Smooth muscle cell (in vitro differentiated cells): ENCODE data around the gene RAF1. TPM values are rescaled to one million over a fixed set of nuclear protein-coding genes. Genes with fewer than 3 reads are reported as not detected.
"Not testable (repeated sequence)": the region's sequence is repeated elsewhere in the genome, so short reads cannot be mapped to it uniquely, and the experiment has no call there.

Experiments
- DNase-seq: peaks from one replicate; lab custom pipeline; 2025; ENCODE audit not compliant: unreplicated experiment; lab: John Stamatoyannopoulos, UW
- H2AFZ ChIP-seq: fragments of 200-600 bp; sonication (generic); 2 replicates; pipeline ENCODE4 v1.6.0; 2016; ENCODE audit warnings: antibody characterized with exemption, low read depth, mild to moderate bottlenecking
- H3F3A ChIP-seq: fragments of 200-600 bp; sonication (generic); 2 replicates; pipeline ENCODE4 v1.6.0; 2017; ENCODE audit warnings: antibody characterized with exemption, low read depth
- H3K27ac ChIP-seq: fragments of 200-600 bp; sonication (generic); 2 replicates; pipeline ENCODE4 v1.5.1; 2016; ENCODE audit warnings: low read depth, mild to moderate bottlenecking
- H3K27me3 ChIP-seq: fragments of 200-600 bp; sonication (generic); 2 replicates; pipeline ENCODE4 v1.6.1; 2016; ENCODE audit warnings: low read depth, mild to moderate bottlenecking
- H3K36me3 ChIP-seq: fragments of 200-600 bp; sonication (generic); 2 replicates; pipeline ENCODE4 v1.5.1; 2016; ENCODE audit warnings: low read depth
- H3K4me1 ChIP-seq: fragments of 200-600 bp; sonication (generic); 2 replicates; pipeline ENCODE4 v1.5.1; 2016; ENCODE audit warnings: low read depth
- H3K4me2 ChIP-seq: fragments of 200-600 bp; sonication (generic); 2 replicates; pipeline ENCODE4 v1.6.0; 2016; ENCODE audit warnings: mild to moderate bottlenecking
- H3K4me3 ChIP-seq: fragments of 200-600 bp; sonication (generic); 2 replicates; pipeline ENCODE4 v1.5.1; 2016; ENCODE audit warnings: mild to moderate bottlenecking
- H3K79me2 ChIP-seq: fragments of 200-600 bp; sonication (generic); 2 replicates; pipeline ENCODE4 v1.6.0; 2016; ENCODE audit warnings: low read depth, mild to moderate bottlenecking
- H3K9ac ChIP-seq: fragments of 200-600 bp; sonication (generic); 2 replicates; pipeline ENCODE4 v1.6.0; 2016; ENCODE audit warnings: low read depth
- H3K9me3 ChIP-seq: fragments of 200-600 bp; sonication (generic); replicated peaks from 2 replicates; pipeline ENCODE4 v1.5.1; 2016; ENCODE audit warnings: low read depth
- H4K20me1 ChIP-seq: fragments of 200-600 bp; sonication (generic); 2 replicates; pipeline ENCODE4 v1.6.0; 2016; ENCODE audit warnings: low read depth
- CTCF ChIP-seq: fragments of 200-600 bp; sonication (generic); IDR thresholded peaks from 2 replicates; pipeline ENCODE4 v1.5.1; 2017; ENCODE audit warnings: borderline replicate concordance, mild to moderate bottlenecking, antibody characterized with exemption; ENCODE audit not compliant: insufficient read depth, poor library complexity, severe bottlenecking
- WGBS: methylation state at CpG from one replicate; pipeline ENCODE4 v1.1.7; 2016; ENCODE audit warnings: low lambda C conversion rate; 5-methylcytosine and 5-hydroxymethylcytosine counted together
- polyA plus RNA-seq: library from polyadenylated mRNA; unstranded; fragments of >200 nt; fragmentation: Nextera tagmentation; extraction: Ambion mirVana; gene quantifications from 2 replicates; pipeline ENCODE4 v1.2.1, GENCODE V29; 2016
- total RNA-seq: library from RNA; depleted of rRNA; stranded (reverse); fragments of >200 nt; gene quantifications from 2 replicates; pipeline ENCODE4 v1.2.3, GENCODE V29; 2014

Gene RAF1
- total and polyA plus RNA-seq, 2 experiments from 2014 or later: 48.4 to 75.4 TPM

DNA sequence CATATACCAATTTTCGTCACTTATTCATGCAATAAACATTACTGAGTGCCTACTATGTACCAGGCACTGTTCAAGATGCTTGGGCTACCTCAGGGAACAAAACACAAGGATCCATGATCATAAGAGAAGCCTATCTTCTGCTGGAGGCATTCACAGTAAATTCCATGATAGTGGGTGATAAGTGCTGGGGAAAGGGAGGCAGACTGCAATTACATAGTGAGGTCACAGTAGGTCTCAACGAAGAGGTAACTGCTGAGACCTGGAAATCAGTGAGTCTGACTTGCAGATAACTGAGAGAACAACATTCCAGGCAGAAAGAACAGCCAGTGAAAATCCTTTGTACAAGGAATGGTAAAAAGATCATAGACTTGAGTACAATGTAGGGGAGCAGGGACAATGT lies 33.6 kb downstream of the RAF1 start:
- DNase-seq: no peak
- H2AFZ ChIP-seq: no peak overlapping the region
- H3F3A ChIP-seq: no peaks in the 10 kb centered on the region
- no peak overlapping the region for H3K27ac ChIP-seq
- H3K79me2 ChIP-seq: peaks cover 100% of the 10 kb centered on the region
- no peak overlapping the region for H3K4me2 ChIP-seq
- H3K9ac ChIP-seq: no peak overlapping the region
- TF ChIP-seq CTCF: no peak
- no peaks in the 10 kb centered on the region for H3K4me1 ChIP-seq
- WGBS: 56% methylated on average over 2 of the region's 2 CpGs
- peaks cover 100% of the 10 kb centered on the region for H4K20me1 ChIP-seq
- no peaks in the 10 kb centered on the region for H3K9me3 ChIP-seq
- no peaks in the 10 kb centered on the region for H3K36me3 ChIP-seq
- no peaks in the 10 kb centered on the region for H3K27me3 ChIP-seq
- H3K4me3 ChIP-seq: no peak overlapping the region

GRCh38 chr3:12629560-12629959 lies 34.4 kb downstream of the RAF1 start:
- Histone ChIP-seq H3F3A (no peaks in the 10 kb centered on the region), H3K4me3 (no peak overlapping the region), H3K4me1 (no peaks in the 10 kb centered on the region), H3K9ac (no peak overlapping the region), H3K27ac (no peak overlapping the region), H2AFZ (no peak overlapping the region), H3K36me3 (no peaks in the 10 kb centered on the region), H3K9me3 (no peaks in the 10 kb centered on the region), H3K27me3 (no peaks in the 10 kb centered on the region), H4K20me1 (peaks cover 100% of the 10 kb centered on the region), H3K4me2 (no peak overlapping the region), H3K79me2 (peaks cover 100% of the 10 kb centered on the region)
- no peak for DNase-seq
- no peak for TF ChIP-seq CTCF
- WGBS: 59% methylated on average over 4 of the region's 4 CpGs

- no peaks in the 10 kb centered on the region for H3K4me1 ChIP-seq
- 89% methylated on average over 1 of the region's 1 CpG for WGBS
- peaks cover 100% of the 10 kb centered on the region for H4K20me1 ChIP-seq
- no peak overlapping the region for H3K9ac ChIP-seq
- H3K27ac ChIP-seq: no peak overlapping the region
- H3K4me2 ChIP-seq: no peak overlapping the region
- no peaks in the 10 kb centered on the region for H3K36me3 ChIP-seq
- no peak for DNase-seq
- no peak overlapping the region for H2AFZ ChIP-seq
- no peak overlapping the region for H3K4me3 ChIP-seq
- H3F3A ChIP-seq: no peaks in the 10 kb centered on the region
- H3K27me3 ChIP-seq: no peaks in the 10 kb centered on the region
- H3K9me3 ChIP-seq: no peaks in the 10 kb centered on the region
- no peak for TF ChIP-seq CTCF
- peaks cover 100% of the 10 kb centered on the region for H3K79me2 ChIP-seq
Measured at GRCh38 chr3:12628813-12629212, 35.1 kb downstream of the RAF1 start.

GRCh38 chr3:12627370-12627769 lies 36.5 kb downstream of the RAF1 start:
- peaks cover 100% of the 10 kb centered on the region for H4K20me1 ChIP-seq
- H3K9ac ChIP-seq: no peak overlapping the region
- no peak overlapping the region for H3K4me3 ChIP-seq
- H3K79me2 ChIP-seq: peaks cover 100% of the 10 kb centered on the region
- WGBS: 75% methylated on average over 4 of the region's 4 CpGs
- no peaks in the 10 kb centered on the region for H3K36me3 ChIP-seq
- H3F3A ChIP-seq: no peaks in the 10 kb centered on the region
- no peaks in the 10 kb centered on the region for H3K27me3 ChIP-seq
- H3K4me2 ChIP-seq: no peak overlapping the region
- H2AFZ ChIP-seq: no peak overlapping the region
- DNase-seq: no peak
- no peak for TF ChIP-seq CTCF
- H3K9me3 ChIP-seq: no peaks in the 10 kb centered on the region
- H3K4me1 ChIP-seq: no peaks in the 10 kb centered on the region
- no peak overlapping the region for H3K27ac ChIP-seq

DNA sequence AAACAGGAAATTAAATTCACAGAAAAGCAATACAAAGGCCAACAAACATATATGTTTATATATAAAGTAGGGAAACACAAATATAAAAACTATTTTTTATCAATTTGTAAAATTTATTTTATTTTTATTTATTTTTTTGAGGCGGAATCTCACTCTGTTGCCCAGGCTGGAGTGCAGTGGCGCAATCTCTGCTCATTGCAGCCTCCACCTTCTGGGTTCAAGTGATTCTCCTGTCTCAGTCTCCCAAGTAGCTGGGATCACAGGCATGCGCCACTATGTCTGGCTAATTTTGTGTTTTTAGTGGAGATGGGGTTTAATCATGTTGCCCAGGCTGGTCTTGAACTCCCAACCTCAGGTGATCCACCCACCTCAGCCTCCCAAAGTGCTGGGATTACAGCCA lies 39.0 kb downstream of the RAF1 start:
- not testable (repeated sequence) for DNase-seq, H3K36me3 ChIP-seq, H3K9me3 ChIP-seq, H3K4me3 ChIP-seq, H3K27ac ChIP-seq, H3F3A ChIP-seq, H3K4me2 ChIP-seq, H3K27me3 ChIP-seq, H3K4me1 ChIP-seq, H3K9ac ChIP-seq, H2AFZ ChIP-seq
- peaks cover 100% of the 10 kb centered on the region for H3K79me2 ChIP-seq
- WGBS: 96% methylated on average over 3 of the region's 3 CpGs
- H4K20me1 ChIP-seq: peaks cover 100% of the 10 kb centered on the region
